ENCODE measurements around the gene TTYH2.

GRCh38 chr17:74276541-74277009 lies 63.2 kb downstream of the TTYH2 start:
- no peak for TF ChIP-seq CTCF (IDR thresholded peaks at IDR 0.05 in 8 of 11, conservative IDR thresholded peaks at IDR 0.05 in 3 of 11)
- TF ChIP-seq POLR2AphosphoS5 (IDR thresholded peaks at IDR 0.05), result no peak
